Measurements from ENCODE around the gene KCNIP4.

DNA sequence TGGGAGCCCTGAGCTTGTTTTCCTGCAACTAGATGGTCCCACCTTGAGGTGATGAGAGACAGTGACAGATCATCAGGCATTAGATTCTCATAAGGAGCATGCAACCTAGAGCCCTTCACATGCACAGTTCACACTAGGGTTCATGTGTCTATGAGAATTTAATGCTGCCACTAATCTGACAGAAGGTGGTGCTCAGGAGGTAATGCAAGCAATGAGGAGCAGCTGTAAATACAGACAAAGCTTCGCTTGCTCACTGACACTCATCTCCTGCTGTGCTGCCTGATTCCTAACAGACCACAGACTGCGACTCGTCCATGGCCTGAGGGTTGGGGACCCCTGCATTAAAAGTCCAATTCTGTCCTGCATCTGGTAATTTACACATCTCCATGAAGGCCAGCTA is 141.6 kb downstream of the KCNIP4 start:
- TF ChIP-seq POLR2AphosphoS5 (IDR thresholded peaks at IDR 0.05; ENCODE audit: borderline replicate concordance, low read depth, low read length) (no peak), EZH2 (IDR thresholded peaks at IDR 0.05) (no peak)
